GM19372 (cell line): ENCODE measurements around the gene PRDM5.

Experiments
- ATAC-seq: cut with Tn5 transposase; IDR thresholded peaks from one replicate; pipeline ENCODE4 v1.9.1; 2021; ENCODE audit warnings: mild to moderate bottlenecking, low read depth, moderate library complexity; ENCODE audit not compliant: unreplicated experiment

The PRDM5 gene

DNA sequence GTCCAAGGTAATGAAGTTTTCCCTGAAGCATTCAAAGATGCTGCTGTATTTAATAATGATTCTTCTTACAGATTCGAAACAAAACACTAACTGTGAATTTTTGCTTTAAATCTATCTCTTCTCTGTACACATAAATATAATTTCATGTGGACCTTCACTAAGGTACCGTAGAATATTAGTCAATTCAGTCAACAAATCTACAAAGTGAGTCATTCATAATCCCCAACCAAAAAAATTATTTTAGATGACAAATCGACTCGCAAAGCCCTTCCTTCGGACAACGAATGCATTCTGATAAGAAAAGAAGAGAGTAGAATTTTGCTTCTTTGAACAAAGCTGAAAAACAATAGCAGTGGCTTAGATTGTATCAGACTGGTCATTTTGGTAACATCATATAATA is 95.7 kb downstream of the PRDM5 start:
- no peak for ATAC-seq

DNA sequence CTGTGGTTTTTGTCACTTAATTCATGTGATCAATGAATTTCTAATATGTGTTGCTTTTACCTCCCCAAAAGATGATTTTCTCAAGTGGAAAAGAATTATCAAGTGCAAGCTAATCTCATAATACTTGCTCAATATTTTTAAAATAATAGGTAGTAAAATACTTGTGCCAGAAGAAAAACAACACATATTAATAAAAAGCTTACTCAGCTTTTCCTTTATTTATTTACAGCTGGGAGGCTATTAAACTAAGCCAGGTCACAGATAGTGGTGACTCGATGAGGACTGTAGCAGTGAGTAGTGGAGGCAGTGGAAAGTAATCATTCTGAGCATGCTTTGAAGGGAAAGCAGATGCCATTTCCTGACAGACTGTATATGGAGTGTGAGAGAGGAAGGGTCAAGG is 96.1 kb downstream of the PRDM5 start:
- no peak for ATAC-seq

DNA sequence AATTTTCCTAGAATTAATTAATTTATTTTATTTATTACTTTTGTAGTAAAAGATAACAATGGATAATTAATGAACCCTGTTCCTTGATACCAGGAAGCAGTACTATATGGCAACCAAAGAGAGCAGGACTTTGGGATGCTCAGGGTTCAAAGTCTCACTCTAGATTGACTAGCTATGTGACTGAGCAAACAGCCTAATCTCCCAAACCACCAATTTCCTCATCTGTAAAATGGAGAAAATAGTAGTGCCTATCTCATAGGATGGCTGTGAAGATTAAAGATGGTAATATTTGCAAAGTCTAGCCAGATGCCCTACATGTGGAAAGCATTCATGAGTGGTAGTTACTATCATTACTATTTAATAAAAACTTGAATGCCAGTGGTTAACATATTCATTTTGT is 97.6 kb downstream of the PRDM5 start:
- no peak for ATAC-seq

DNA sequence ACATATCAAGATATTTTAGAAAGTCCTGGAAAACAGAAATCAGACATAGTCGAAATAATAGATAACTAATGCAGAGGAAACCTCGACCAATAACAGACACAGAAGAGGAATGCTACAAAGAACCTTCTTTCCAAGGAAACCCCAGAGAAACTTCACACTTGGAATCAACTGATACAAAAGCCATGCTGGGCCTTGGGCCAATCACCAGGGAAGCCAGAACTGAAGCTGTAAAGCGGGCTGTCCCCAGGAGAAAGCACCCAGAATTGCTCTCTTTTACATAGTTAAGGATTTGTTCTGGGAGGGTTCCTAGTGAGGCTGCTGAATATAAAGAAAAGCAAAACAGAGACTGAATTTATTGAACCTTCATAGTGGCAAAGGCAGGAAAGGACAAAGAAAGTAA is 100.5 kb downstream of the PRDM5 start:
- no peak for ATAC-seq

DNA sequence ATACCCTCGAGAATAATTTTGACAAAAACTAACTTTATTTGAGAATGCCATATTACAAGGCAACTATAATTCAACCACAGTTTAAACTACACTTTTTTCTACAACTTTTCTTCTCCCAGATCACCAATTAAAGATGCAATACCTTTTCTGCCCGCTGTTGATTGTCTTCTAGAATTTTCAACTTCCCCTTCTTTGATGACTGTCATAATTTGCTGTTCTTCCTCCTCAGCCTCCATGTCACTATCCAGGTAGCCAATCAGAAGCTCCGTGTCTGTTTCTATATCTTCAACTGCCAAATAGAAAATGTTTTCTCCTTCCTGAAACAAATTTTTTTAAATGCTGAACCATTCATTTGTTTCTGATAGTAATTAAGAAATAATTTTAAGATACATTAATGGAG is 101.5 kb downstream of the PRDM5 start:
- ATAC-seq: no peak

DNA sequence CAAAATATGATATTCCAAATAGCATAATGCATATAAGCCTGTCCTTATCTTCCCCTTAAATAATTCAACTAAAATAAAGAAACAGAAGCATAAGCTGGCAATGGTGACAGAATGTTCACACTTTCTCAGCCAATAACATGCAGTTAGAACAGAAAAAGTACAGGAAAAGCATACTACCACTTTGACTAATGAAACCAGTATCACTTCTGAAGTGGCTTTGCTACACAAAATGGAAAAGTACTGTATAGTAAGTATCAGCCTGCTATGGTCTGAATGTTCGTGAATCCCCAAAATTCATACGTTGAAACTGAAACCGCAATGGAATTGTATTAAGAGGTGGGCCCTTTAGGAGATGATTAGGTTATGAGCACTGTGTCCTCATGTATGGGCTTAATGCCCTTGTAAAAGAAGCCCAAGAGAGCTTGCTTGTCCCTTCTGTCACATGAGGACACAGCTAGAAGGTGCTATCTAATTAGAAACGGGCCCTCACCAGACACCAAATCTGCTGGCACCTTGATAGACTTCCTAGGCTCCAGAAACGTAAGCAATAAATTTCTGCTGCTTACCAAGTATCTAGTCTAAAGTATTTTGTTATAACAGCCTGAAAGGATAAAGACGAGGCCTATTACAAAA is 102.6 kb downstream of the PRDM5 start:
- no peak for ATAC-seq

DNA sequence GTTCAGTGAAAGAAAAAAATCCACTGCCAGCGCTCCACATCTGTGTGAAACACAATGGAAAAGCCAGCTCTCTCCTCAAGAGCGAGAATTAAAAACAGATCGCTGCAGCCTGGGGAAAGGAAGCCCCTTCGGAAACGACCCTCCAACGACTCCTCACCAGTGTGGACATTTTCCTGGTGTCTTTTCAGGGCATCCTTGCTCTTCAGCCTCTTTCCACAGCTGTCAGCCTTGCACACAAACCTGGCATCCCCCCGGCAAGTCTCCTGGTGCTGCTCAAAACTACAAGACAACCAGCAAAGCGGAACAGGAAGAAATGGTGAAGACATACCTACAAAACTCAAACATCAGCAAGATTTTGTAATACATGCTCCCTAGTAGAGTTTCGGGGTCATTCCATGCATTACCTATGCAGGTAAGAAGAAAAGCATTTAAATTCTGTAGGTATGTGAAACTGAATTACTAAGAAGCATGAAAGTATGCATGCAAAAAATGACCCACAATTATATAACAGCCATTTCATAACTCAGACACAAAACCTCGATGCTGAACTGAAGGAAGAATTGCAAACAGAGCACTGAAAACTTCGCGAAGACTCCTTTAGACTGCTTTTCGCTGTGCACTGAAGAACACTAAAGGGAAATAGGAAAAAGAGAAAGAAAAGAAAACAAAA is 106.1 kb downstream of the PRDM5 start:
- ATAC-seq: no peak

DNA sequence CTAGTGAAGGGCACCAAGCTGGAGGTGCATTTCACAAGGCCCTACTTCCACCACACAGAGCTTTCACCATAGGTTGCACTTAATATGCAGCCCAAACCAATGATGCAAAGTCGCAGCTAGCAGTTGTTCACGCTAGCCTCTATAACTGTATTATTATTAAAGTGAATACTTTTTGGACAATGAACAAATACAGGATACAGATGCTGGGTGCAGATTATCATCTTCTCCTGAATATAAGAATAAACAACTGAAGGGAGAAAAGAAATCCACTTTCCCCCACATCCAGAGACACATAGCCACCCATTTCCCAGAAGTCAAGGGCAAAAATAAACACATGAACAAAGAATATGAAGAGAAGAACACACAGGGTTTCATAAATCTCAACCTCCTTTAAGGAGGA is 107.2 kb downstream of the PRDM5 start:
- ATAC-seq: no peak

DNA sequence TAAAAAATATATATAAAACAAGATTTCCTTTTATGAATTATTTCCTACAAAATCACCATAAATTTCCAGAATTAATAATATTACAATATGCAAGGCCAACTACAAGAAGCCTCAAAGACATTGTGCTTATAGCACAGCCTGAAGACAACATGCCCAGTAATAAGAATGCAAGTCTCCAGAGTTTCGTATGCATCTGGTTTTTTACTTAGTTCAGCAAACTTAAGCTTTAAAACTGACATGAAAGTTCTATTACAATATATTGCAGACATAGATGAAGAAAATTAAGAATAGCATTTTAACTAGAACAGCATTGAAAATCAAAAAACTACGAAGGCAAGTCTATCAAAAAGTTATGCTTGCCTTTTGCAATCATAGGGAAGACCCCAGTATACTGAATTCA is 107.6 kb downstream of the PRDM5 start:
- no peak for ATAC-seq

DNA sequence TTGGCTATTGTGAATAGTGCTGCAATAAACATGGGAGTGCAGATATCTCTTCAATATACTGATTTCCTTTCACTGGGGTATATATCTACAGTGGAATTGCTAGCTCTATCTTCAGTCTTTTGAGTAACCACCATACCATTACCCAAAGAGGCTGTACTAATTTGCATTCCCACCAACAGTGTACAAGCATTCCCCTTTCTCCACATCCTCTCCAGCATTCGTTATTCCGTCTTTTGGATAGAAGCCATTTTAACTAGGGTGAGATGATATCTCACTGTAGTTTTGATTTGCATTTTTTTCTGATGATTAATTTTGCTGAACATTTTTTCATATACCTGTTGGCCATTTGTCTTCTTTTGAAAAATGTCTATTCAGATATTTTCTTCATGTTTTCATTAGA is 110.3 kb downstream of the PRDM5 start:
- ATAC-seq: no peak

DNA sequence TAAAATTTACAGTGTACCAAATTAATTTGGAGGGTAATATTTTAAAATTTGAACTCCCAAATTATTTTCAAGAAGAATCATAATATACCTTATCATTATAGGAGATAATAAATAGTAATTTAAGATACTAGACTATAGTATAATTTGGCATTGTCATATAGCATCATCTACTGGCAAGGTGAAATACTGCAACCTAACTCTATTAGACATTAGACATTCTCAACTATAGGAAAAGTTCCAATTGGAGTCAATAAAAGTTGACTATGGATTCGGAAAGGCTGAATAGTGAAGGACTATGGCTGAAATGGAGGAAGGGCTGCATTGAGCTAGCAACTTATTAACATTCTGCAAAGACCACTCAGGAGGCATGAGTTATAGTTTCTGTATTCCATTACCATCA is 113.0 kb downstream of the PRDM5 start:
- no peak for ATAC-seq

DNA sequence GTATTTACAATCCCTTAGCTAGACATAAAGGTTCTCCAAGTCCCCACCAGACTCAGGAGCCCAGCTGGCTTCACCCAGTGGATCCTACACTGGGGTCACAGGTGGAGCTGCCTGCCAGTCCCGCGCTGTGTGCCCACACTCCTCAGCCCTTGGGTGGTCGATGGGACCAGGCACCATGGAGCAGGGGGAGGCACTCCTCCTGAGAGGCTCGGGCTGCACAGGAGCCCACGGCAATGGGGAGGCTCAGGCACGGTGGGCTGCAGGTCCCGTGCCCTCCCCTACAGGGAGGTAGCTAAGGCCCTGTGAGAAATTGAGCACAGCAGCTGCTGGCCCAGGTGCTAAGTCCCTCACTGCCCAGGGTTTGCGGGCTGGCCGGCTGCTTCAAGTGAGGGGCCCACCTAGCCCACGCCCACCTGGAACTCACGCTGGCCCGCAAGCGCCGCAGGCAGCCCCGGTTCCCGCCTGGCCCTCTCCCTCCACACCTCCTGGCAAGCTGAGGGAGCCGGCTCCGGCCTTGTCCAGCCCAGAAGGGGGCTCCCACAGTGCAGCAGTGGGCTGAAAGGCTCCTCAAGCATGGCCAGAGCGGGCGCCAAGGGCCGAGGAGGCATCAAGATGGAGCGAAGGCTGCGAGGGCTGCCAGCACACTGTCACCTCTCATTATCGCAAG is 113.9 kb downstream of the PRDM5 start:
- no peak for ATAC-seq

DNA sequence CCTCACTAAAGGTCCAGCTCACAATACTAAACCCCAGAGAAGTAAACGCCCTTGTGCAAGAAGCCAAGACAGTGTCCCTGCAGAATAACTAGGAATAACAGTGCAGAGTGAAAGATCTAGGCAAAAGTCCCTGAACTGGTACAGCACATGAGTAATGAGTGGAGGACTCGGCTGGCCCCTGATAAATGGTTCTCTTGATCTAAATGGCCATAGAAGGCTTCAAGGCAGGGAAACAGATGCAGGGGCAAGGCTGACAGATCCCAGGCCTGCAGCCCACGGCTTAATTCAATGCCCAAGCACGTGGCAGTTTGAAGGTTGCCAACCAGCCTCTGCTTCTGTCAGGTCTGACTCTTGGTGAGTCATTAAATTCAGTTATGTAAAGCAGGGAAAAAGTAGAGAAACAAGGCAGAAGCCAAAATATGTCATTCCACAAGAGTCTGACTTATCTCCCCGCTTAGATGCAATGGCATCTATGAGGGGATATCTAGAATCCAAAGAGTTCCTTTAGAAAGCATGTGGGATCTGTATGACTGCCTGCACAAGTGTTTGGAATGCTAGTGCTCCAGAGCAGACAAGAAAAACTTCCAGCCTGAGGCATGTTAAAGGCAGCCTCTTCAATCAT is 121.3 kb downstream of the PRDM5 start:
- no peak for ATAC-seq

DNA sequence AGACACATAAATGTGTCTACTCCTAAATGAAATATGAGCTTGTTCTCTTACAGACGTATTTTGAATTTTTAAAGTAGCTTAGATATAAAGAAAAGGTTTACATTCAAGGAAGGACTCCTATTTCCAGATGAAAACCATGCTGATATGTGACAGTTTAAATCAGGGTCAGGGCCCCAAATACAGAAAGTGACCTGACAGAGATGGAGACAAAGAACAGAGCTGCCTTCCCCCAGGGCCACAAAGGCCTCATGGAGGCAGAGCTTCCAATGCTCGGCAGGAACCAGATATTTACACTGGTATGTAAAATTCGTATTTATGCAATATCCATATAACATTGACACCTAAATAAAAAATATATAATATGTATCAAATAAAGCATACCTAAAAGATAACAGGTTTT is 124.0 kb downstream of the PRDM5 start:
- ATAC-seq: no peak

DNA sequence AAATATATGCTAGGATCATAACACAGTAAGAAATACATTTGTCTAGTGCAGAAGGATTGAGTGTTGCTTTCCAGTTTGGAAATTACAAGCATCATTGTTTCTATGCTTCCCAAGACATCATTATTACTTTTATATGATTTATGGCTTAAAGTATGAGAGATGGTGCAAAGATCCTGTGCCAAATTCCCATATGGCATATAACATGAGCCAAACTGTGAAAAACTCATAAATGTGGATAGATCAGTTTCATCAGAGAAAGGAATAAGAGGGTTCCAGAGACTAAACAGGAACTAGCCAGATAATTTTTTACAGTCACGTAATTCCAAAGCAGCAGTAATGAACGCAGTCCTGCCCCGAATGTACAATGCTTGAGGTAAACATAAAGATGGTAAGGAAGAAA is 126.3 kb downstream of the PRDM5 start:
- no peak for ATAC-seq

DNA sequence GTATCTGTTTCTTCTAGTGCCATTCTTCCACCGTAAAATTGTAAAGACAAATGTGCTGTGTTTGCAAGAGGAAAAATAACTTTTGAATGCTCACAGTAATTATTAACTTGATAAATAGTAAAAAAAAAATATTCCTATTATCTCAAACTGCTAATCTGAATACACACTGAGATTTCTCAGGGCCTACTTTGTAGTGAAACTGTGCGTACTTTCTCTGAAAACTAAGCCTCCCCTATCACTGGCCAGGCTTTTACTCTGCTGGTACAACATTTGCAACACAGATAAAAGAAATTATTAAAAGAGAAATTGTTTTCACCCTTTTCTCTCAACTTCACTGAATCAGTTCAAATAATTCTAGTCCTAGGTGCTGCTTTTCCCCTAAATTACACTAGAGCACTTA is 137.3 kb downstream of the PRDM5 start:
- ATAC-seq: no peak

DNA sequence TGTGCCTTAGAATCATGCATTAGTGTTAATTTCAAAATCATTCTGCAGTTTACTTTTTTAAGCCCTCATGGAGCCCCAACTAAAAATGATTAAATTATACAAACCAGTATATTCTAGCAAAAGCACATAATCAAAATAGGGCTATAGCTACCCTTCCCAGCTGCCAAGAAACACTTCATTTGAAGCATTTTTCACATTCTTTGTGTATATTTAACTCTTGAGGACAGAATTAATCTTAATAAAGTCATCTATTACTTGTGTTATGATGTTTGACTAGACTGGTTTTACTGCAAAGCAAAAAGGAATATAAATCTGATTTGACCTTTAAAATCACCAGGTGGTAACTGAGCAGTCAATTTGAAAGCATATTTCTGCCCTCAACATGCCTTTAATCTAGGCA is 145.1 kb downstream of the PRDM5 start:
- no peak for ATAC-seq

DNA sequence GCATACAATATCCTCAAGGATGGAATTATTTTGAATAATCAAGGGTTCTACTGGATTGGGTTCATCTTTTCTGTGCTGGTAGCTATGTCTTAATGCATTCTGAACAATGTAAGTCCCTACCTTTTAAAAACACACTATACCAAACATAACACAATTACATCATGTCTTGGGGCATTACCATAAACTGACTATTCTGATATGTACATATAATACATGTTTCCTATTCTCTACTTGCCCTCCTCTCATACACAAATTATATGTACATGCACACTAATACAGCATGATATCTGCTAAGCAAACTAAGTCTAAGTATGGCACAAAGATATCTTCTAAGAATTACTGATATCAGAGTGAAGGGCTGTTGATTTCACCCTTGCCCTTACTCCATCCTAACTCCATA is 147.1 kb downstream of the PRDM5 start:
- no peak for ATAC-seq

DNA sequence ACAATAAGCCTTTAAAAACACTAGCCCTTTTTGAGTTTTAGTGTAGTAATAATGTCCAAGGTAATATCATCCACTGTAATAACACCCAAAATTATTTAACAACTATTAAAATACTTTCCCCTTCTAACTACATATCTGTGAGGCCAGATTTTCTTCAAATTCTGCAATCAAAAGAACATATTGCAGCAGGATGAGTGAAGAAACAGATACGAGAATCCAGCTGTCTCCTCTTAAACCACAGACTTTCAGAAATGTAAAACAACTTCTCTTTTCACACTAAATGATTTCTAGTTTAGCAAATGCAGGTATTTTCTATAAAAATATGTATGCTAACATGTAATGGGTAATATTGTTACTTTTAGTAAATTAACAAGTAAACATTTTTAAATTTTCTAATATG is 148.9 kb downstream of the PRDM5 start:
- no peak for ATAC-seq

DNA sequence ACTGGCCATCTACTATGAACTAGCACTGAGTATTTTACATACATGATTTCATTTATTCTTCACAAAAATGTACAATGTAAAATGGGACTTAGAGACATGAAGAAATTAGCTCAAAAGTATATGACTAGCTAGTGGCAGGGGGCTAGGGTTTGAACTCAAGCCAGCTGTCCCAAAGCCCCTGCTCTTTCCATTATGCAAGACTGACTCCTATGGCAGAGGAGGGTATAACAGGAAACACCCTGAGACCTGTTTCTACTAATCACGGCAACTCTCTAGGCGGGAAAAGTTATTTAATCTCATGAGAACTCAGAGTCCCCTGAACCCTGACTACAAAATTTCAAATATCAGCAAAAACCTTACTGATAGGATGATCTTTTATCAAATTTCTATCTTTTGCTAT is 150.6 kb downstream of the PRDM5 start:
- ATAC-seq: no peak

DNA sequence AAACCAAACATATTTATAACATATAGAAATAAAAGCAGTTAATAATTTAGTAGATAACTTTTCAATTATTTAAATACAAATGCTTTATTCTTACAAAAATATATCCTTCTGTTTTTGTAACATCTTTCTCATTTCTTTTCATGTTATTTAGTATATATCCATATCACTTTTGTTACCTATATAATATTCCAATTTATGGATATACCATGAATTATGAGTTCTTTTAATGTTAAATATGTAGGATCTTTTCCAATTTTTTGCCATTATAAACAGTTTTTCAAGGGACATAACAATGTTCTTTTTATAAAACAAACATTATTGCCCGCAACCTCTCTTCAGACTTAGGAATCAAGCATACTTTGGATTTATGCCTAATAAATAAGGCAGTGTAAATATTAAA is 151.6 kb downstream of the PRDM5 start:
- no peak for ATAC-seq

DNA sequence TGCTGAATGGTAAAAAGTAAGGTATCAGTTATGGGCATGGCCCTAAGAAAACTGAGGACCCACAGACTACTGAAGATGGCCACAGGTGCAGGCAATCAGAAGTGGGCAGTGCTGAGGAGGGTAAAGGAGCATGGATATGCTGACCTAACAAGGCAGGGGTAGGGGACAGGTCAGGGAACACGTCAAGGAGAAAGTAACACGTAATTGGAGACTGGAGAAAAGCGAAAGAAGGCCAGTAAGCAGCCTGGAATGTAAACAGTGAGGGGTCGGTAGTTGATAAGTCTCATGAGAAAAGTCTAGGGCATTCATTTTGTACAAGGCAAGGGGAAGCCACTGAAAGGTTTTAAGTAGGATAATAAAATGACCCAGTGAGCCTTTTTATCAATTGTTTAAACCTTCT is 153.3 kb downstream of the PRDM5 start:
- ATAC-seq: no peak
